HG03442 (cell line): ENCODE results near the gene ACTBL2.
"Not testable (repeated sequence)": the region's sequence is repeated elsewhere in the genome, so short reads cannot be mapped to it uniquely, and the experiment has no call there.

ENCODE experiments used
- ATAC-seq: cut with Tn5 transposase; IDR thresholded peaks from one replicate; pipeline ENCODE4 v1.9.1; 2021; ENCODE audit warnings: mild to moderate bottlenecking, moderate library complexity; ENCODE audit not compliant: unreplicated experiment

The ACTBL2 gene

GRCh38 chr5:57482671-57483106 lies at the start of gene ACTBL2:
ACTBL2 (minus strand) TSS chr5:57482811; CDS start chr5:57482707, 104 bp downstream.
- no peak for ATAC-seq

- no peak for ATAC-seq
Observed at GRCh38 chr5:57531333-57531732, 48.7 kb upstream of the ACTBL2 start.

GRCh38 chr5:57529864-57530263 lies 47.3 kb upstream of the ACTBL2 start:
- peak; percentile 70 for ATAC-seq

GRCh38 chr5:57527870-57528269 lies 45.3 kb upstream of the ACTBL2 start:
- no peak for ATAC-seq

- peak; percentile 47 for ATAC-seq
Observed at GRCh38 chr5:57524348-57525060, 41.9 kb upstream of the ACTBL2 start.

- not testable (repeated sequence) for ATAC-seq
Observed at GRCh38 chr5:57522477-57522876, 39.9 kb upstream of the ACTBL2 start.

- ATAC-seq, result not testable (repeated sequence)
Observed at GRCh38 chr5:57518415-57518814, 35.8 kb upstream of the ACTBL2 start.

GRCh38 chr5:57517250-57517649 lies 34.6 kb upstream of the ACTBL2 start:
- ATAC-seq, result no peak

- peak; percentile 77 for ATAC-seq
Observed at GRCh38 chr5:57513785-57514184, 31.2 kb upstream of the ACTBL2 start.

GRCh38 chr5:57511321-57511720 lies 28.7 kb upstream of the ACTBL2 start:
- ATAC-seq, result no peak

- no peak for ATAC-seq
Observed at GRCh38 chr5:57509501-57510260, 27.1 kb upstream of the ACTBL2 start.

GRCh38 chr5:57508211-57508610 lies 25.6 kb upstream of the ACTBL2 start:
- ATAC-seq, result no peak

- no peak for ATAC-seq
Observed at GRCh38 chr5:57505272-57506200, 22.9 kb upstream of the ACTBL2 start.

- no peak for ATAC-seq
Observed at GRCh38 chr5:57504357-57504756, 21.7 kb upstream of the ACTBL2 start.

- no peak for ATAC-seq
Observed at GRCh38 chr5:57503433-57503832, 20.8 kb upstream of the ACTBL2 start.

GRCh38 chr5:57501414-57502201 lies 19.0 kb upstream of the ACTBL2 start:
- ATAC-seq, result no peak

GRCh38 chr5:57499262-57500050 lies 16.8 kb upstream of the ACTBL2 start:
- peak; percentile 75 for ATAC-seq

- no peak for ATAC-seq
Observed at GRCh38 chr5:57497733-57498132, 15.1 kb upstream of the ACTBL2 start.

- no peak for ATAC-seq
Observed at GRCh38 chr5:57495285-57496086, 12.9 kb upstream of the ACTBL2 start.
